H1 (cell line): ENCODE measurements around the gene RTCB. TPM values are rescaled to one million over a fixed set of nuclear protein-coding genes. Genes with fewer than 3 reads are reported as not detected.

Source experiments
- RXRA ChIP-seq: IDR thresholded peaks from 2 replicates; pipeline ENCODE4 v1.6.1; 2011; ENCODE audit warnings: low read depth, mild to moderate bottlenecking, low read length, moderate library complexity; ENCODE audit not compliant: insufficient read depth
- polyA plus RNA-seq, 7 experiments: library from polyadenylated mRNA; depleted of rRNA in 3 of 7; stranded (reverse) in 5 of 7; unstranded in 2 of 7; fragments of >200 nt in 5 of 7; fragments of 200-250 nt in 2 of 7; gene quantifications; 1 replicate in 5 of 7; 2 replicates in 1 of 7; 4 replicates in 1 of 7; pipeline versions ENCODE4 v1.2.1 to v1.2.3, GENCODE V29; 2011 to 2013; ENCODE audit warnings: missing spikeins in 2 of 7, mixed read lengths in 2 of 7
- total RNA-seq: library from RNA; stranded (reverse); fragmentation: NEBNext Ultra II Directional; extraction: Animal tissue kit (Norgen Biotek cat#: 25700); gene quantifications from 2 replicates; pipeline ENCODE4 v1.2.1, GENCODE V29; 2021

Gene RTCB
- total and polyA plus RNA-seq, 2 of the 8 experiments (the other 6 are each of a cell fraction or from before 2014, with no cell fraction given) = 104 to 114 TPM

DNA sequence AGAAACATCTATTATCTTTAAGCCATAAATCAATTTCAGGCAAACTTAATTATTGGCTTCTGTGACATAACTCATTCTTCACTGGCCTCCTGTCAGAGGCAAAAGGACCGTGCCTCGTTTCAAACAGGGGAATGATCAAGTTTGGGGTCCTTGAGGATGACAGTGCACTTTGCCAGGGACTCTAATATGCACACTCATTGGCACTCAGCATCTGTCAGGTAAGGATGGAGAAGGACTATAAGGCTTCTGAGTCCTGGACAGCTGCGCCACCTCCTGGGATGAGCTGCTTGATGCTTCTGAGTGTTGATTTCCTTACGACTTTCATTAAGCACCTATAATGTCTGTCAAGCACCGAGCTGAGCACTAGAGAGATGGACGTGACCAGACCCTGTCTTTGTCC is 32.0 kb upstream of the RTCB start (continued):
- no peak for TF ChIP-seq RXRA
